T-helper 2 cell treated with Interferon-gamma antibody and Interleukin-4, amounts not matched to agents 100 ng/mL and 5 ng/mL, for 36 hours (primary cell): ENCODE measurements around the gene NAV2. TPM values are rescaled to one million over a fixed set of nuclear protein-coding genes. Genes with fewer than 3 reads are reported as not detected.

ENCODE experiments used
- intact Hi-C: fragments of 100-400 bp; cut with micrococcal nuclease; formaldehyde crosslinking; loops from one replicate; pipeline ENCODE4 v1.15.1; 2023
- total RNA-seq: library from RNA; stranded (reverse); gene quantifications from 2 replicates; pipeline ENCODE4 v1.2.3, GENCODE V29; 2022

The NAV2 gene, protein sequence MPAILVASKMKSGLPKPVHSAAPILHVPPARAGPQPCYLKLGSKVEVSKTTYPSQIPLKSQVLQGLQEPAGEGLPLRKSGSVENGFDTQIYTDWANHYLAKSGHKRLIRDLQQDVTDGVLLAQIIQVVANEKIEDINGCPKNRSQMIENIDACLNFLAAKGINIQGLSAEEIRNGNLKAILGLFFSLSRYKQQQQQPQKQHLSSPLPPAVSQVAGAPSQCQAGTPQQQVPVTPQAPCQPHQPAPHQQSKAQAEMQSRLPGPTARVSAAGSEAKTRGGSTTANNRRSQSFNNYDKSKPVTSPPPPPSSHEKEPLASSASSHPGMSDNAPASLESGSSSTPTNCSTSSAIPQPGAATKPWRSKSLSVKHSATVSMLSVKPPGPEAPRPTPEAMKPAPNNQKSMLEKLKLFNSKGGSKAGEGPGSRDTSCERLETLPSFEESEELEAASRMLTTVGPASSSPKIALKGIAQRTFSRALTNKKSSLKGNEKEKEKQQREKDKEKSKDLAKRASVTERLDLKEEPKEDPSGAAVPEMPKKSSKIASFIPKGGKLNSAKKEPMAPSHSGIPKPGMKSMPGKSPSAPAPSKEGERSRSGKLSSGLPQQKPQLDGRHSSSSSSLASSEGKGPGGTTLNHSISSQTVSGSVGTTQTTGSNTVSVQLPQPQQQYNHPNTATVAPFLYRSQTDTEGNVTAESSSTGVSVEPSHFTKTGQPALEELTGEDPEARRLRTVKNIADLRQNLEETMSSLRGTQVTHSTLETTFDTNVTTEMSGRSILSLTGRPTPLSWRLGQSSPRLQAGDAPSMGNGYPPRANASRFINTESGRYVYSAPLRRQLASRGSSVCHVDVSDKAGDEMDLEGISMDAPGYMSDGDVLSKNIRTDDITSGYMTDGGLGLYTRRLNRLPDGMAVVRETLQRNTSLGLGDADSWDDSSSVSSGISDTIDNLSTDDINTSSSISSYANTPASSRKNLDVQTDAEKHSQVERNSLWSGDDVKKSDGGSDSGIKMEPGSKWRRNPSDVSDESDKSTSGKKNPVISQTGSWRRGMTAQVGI (N-terminal part only)
- total RNA-seq = 0.36 and 0.45 TPM in 2 replicates

- intact Hi-C loops = loop anchor here (1.0 to 2.0 kb wide), 3 partner anchors 471 to 674 kb away; partner anchors contain the start of genes PRMT3 and ZDHHC13
Observed at GRCh38 chr11:19712281-19713195, at the start of gene NAV2. Gene NAV2 (plus strand): TSS chr11:19712837. CDS start chr11:19713696, 859 bp downstream.

- intact Hi-C loops = no loop called here
Observed at GRCh38 chr11:19663206-19663605, 49.4 kb upstream of the NAV2 start.

- intact Hi-C loops = no loop called here
Observed at GRCh38 chr11:19664886-19665548, 47.6 kb upstream of the NAV2 start.

- intact Hi-C loops = no loop called here
Observed at GRCh38 chr11:19666951-19667350, 45.7 kb upstream of the NAV2 start.

GRCh38 chr11:19669511-19669910 is 43.1 kb upstream of the NAV2 start:
- intact Hi-C loops = no loop called here

- intact Hi-C loops = no loop called here
Observed at GRCh38 chr11:19670030-19670791, 42.4 kb upstream of the NAV2 start.

- intact Hi-C loops = no loop called here
Observed at GRCh38 chr11:19672586-19673206, 39.9 kb upstream of the NAV2 start.

DNA sequence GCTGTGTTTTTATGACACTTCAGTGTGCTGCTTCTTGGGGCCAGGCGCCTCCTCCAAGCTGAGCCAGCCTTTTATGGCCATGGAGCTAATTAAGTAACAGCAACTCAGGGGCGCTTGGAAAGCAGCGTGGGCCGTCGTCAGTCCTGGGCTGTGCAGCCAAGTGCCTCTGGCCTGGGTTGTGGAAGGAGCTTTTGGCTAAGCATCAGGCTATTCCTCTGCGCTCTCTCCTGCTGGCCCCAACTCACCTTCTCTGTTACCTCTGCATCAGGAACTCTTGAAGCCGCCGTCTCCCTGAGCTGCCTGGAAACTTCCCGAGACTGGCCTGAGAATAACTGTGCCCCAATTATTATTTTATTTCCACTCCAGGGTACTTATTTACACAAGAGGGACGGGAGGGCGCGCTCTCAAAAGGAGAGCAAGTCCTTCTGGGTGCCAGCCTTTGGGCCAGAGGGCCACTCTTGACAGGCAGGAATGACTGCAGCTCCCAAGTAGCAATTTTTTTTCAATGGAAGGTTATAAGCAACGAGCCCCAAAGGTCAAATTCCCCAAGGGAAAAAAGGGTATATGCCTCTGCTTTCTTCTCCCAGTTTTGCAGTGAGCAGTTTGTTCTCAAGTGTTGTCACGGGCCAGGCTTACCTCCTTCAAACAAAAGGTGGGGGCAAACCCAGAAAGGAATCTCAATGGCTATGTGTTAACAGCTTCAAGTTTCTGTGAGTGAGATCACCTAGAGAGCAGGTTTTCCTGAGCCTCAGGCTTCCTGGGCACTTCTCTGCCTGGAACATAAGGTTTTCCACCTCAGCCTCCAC is 38.5 kb upstream of the NAV2 start:
- intact Hi-C loops = no loop called here

DNA sequence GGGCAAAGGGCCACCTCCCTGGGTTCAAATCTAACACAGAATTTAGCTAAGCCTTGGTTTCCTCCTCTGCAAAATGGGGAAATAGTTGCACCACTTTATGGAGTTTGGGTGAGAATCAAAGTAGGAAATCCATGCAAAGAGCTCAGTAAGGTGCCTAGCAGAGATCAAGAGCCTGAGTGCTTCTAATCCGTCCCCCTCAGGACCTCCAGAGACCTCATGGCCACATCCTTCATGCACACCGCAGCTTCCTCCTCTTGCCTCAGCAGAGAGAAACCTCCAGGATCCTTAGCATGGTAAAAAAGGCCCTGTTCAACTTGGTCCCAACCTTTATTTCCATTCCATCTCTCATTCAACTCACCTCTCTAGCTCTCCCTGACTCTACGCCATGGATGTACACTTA is 37.8 kb upstream of the NAV2 start:
- intact Hi-C loops = no loop called here

- intact Hi-C loops = no loop called here
Observed at GRCh38 chr11:19675397-19675796, 37.2 kb upstream of the NAV2 start.

DNA sequence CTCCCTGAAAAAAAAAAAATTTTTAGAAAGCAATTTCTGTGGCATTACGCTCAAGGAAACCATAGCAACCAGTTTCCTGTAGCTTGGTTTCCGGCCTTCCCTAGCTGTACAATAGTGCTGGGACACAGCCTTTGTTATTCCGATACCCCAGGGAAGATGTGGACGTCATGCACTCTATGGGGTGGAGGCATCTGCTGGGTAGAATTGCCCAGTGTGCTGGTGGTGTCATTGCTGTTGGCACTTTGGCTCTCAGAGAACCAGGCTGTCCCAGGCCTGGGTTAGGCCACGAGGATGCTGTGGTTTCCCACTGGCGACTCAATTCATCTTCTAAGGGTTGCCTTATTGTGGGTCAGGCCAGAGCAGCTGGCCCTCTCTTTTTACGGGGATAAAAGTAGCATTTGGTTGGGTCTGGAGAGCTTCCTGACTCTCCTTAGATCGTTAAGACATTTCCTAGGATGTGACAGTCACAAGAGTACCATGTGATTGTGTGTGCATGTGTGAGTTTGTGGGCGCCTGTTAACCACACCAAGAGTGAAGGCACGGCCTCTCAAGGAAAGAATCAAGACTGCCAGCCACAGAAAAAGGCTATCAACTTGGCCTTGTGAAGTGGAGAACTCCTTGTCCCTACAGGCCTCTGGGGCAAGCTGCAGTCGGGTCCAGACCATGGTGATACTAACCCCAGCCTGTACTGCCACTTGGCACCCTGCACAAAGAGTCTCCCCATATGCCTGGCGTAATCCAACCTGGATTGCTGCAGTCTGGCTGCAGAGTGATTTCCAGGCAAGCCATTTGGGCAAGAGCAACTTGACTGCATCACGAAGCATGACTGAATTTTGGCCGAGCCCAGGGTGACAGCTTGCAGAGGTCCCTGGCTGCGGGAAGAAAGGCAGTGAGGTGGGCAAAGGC is 35.9 kb upstream of the NAV2 start:
- intact Hi-C loops = no loop called here

- intact Hi-C loops = no loop called here
Observed at GRCh38 chr11:19677381-19678080, 35.1 kb upstream of the NAV2 start.

GRCh38 chr11:19679952-19680828 is 32.4 kb upstream of the NAV2 start:
- intact Hi-C loops = no loop called here

GRCh38 chr11:19680829-19681368 is 31.7 kb upstream of the NAV2 start:
- intact Hi-C loops = no loop called here

GRCh38 chr11:19683141-19683805 is 29.4 kb upstream of the NAV2 start:
- intact Hi-C loops = no loop called here
